Neural cell (in vitro differentiated cells): Measurements from ENCODE around the gene DOCK2.

Experiments
- EP300 ChIP-seq: fragments of 450-650 bp; conservative IDR thresholded peaks from 2 replicates; pipeline ENCODE4 v1.6.1; 2014; ENCODE audit warnings: antibody characterized with exemption, mild to moderate bottlenecking, moderate library complexity; ENCODE audit not compliant: poor library complexity, severe bottlenecking
- EZH2 ChIP-seq: fragments of 200-600, 300-800 bp; shearing (Covaris generic), sonication (generic); IDR thresholded peaks from 2 replicates; pipeline ENCODE4 v1.6.1; 2014; ENCODE audit warnings: antibody characterized with exemption, low read length, borderline replicate concordance, mild to moderate bottlenecking; ENCODE audit not compliant: insufficient read depth, poor library complexity, severe bottlenecking
- MXI1 ChIP-seq: fragments of 450-650 bp; conservative IDR thresholded peaks from 2 replicates; pipeline ENCODE4 v1.6.1; 2014; ENCODE audit warnings: antibody characterized with exemption, mild to moderate bottlenecking; ENCODE audit not compliant: poor library complexity, severe bottlenecking
- POLR2AphosphoS5 ChIP-seq: IDR thresholded peaks from 2 replicates; pipeline ENCODE4 v1.6.1; 2012
- RAD21 ChIP-seq: fragments of 450-650 bp; conservative IDR thresholded peaks from 2 replicates; pipeline ENCODE4 v1.6.1; 2014; ENCODE audit warnings: antibody characterized with exemption, mild to moderate bottlenecking, moderate library complexity
- TF ChIP-seq, protein P1 (sequence below): fragments of 450-650 bp; IDR thresholded peaks from 2 replicates; pipeline ENCODE4 v1.5.1; 2014; ENCODE audit warnings: antibody characterized with exemption, mild to moderate bottlenecking, moderate library complexity; ENCODE audit not compliant: poor library complexity, severe bottlenecking

DNA sequence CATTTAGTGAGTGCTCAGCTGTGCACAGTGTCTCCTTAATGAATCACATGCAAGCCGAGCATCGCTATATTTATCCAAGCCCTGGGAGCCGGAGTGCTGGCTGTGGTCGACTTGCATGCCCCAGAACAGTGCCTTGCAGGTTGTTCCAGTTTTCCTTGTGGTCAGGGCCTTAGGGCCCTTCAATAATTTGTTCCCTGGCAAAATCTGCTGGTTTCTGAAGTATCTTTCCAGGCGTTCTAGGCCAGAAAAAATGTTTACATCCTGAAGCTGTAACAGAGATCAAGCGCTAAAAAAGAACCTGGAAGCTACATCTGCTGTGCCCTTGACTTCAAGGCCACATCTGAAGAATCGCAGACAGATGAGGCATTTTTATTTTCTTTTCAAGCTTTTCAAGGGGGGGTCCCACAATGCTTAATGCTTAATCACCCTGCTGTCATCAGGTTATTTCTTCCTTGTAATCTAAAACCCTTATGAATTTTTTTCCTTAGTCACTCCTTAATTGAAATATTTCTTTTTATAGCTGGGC, 105.8 kb downstream of the DOCK2 start:
- TF ChIP-seq, protein P1, sequence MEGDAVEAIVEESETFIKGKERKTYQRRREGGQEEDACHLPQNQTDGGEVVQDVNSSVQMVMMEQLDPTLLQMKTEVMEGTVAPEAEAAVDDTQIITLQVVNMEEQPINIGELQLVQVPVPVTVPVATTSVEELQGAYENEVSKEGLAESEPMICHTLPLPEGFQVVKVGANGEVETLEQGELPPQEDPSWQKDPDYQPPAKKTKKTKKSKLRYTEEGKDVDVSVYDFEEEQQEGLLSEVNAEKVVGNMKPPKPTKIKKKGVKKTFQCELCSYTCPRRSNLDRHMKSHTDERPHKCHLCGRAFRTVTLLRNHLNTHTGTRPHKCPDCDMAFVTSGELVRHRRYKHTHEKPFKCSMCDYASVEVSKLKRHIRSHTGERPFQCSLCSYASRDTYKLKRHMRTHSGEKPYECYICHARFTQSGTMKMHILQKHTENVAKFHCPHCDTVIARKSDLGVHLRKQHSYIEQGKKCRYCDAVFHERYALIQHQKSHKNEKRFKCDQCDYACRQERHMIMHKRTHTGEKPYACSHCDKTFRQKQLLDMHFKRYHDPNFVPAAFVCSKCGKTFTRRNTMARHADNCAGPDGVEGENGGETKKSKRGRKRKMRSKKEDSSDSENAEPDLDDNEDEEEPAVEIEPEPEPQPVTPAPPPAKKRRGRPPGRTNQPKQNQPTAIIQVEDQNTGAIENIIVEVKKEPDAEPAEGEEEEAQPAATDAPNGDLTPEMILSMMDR, result no peak
- TF ChIP-seq MXI1 (no peak), POLR2AphosphoS5 (no peak), RAD21 (no peak), EP300 (no peak), EZH2 (no peak)
